Astrocyte (in vitro differentiated cells and primary cell): Measurements from ENCODE around the gene EPS8. TPM values are rescaled to one million over a fixed set of nuclear protein-coding genes. Genes with fewer than 3 reads are reported as not detected.

ENCODE experiments used
- DNase-seq: peaks from one replicate; pipeline ENCODE4 v3.0.0-alpha.2; 2010; ENCODE audit warnings: low read depth
- FAIRE-seq: peaks from 2 replicates; lab custom pipeline; 2011; peaks lifted over from hg19 to GRCh38; lab: Jason Lieb, UNC
- H2AFZ ChIP-seq: 2 replicates; pipeline ENCODE4 v1.6.0; 2012; ENCODE audit warnings: low read depth, low read length, inconsistent platforms
- H3K27ac ChIP-seq: 2 replicates; pipeline ENCODE4 v1.5.1; 2011; ENCODE audit warnings: low read depth, low read length, inconsistent platforms
- H3K27me3 ChIP-seq: 2 replicates; pipeline ENCODE4 v1.6.0; 2011; ENCODE audit warnings: low read length, inconsistent platforms; ENCODE audit not compliant: insufficient read depth
- H3K36me3 ChIP-seq: 2 replicates; pipeline ENCODE4 v1.5.1; 2011; ENCODE audit warnings: low read length, inconsistent platforms; ENCODE audit not compliant: insufficient read depth
- H3K4me1 ChIP-seq: 2 replicates; pipeline ENCODE4 v1.5.1; 2011; ENCODE audit warnings: low read length, inconsistent platforms; ENCODE audit not compliant: insufficient read depth
- H3K4me2 ChIP-seq: 2 replicates; pipeline ENCODE4 v1.6.0; 2012; ENCODE audit warnings: low read length, inconsistent platforms
- H3K4me3 ChIP-seq: 2 replicates; pipeline ENCODE4 v1.5.1; 2011; ENCODE audit warnings: low read depth, mild to moderate bottlenecking, low read length, inconsistent platforms; ENCODE audit not compliant: insufficient read depth
- H3K79me2 ChIP-seq: 2 replicates; pipeline ENCODE4 v1.6.0; 2012; ENCODE audit warnings: mild to moderate bottlenecking, low read length, inconsistent platforms; ENCODE audit not compliant: insufficient read depth
- H3K9ac ChIP-seq: 2 replicates; pipeline ENCODE4 v1.6.0; 2012; ENCODE audit warnings: mild to moderate bottlenecking, low read length, inconsistent platforms
- H3K9me3 ChIP-seq: 2 replicates; pipeline ENCODE4 v1.5.1; 2012; ENCODE audit warnings: low read depth, mild to moderate bottlenecking, low read length, inconsistent platforms; ENCODE audit not compliant: insufficient read depth
- H4K20me1 ChIP-seq: 2 replicates; pipeline ENCODE4 v1.6.0; 2012; ENCODE audit warnings: low read length, inconsistent platforms; ENCODE audit not compliant: insufficient read depth
- H3K27ac Mint-ChIP-seq: one replicate; pipeline ENCODE4 v1.8.0; 2021; ENCODE audit warnings: mild to moderate bottlenecking, mixed read lengths; ENCODE audit not compliant: unreplicated experiment
- H3K27me3 Mint-ChIP-seq: one replicate; pipeline ENCODE4 v1.8.0; 2021; ENCODE audit warnings: low read depth, mixed read lengths; ENCODE audit not compliant: unreplicated experiment
- H3K36me3 Mint-ChIP-seq: one replicate; pipeline ENCODE4 v1.8.0; 2021; ENCODE audit warnings: low read depth, mixed read lengths; ENCODE audit not compliant: unreplicated experiment
- H3K4me1 Mint-ChIP-seq: one replicate; pipeline ENCODE4 v1.8.0; 2021; ENCODE audit warnings: low read depth, mixed read lengths; ENCODE audit not compliant: unreplicated experiment
- H3K4me3 Mint-ChIP-seq: one replicate; pipeline ENCODE4 v1.8.0; 2021; ENCODE audit warnings: mild to moderate bottlenecking, moderate library complexity, mixed read lengths; ENCODE audit not compliant: unreplicated experiment
- H3K9me3 Mint-ChIP-seq: one replicate; pipeline ENCODE4 v1.8.0; 2021; ENCODE audit warnings: mild to moderate bottlenecking, mixed read lengths; ENCODE audit not compliant: unreplicated experiment
- EZH2 ChIP-seq: IDR thresholded peaks from 2 replicates; pipeline ENCODE4 v1.6.1; 2012; ENCODE audit warnings: mild to moderate bottlenecking, low read length, inconsistent platforms; ENCODE audit not compliant: insufficient read depth
- total RNA-seq: library from RNA; stranded (reverse); gene quantifications from 2 replicates; pipeline ENCODE4 v1.2.1, GENCODE V29; 2021
- TF ChIP-seq, protein P1 (sequence below): IDR thresholded peaks from 2 replicates; pipeline ENCODE4 v1.5.1; 2011; ENCODE audit warnings: low read depth, mild to moderate bottlenecking, inconsistent platforms, low read length, moderate library complexity; ENCODE audit not compliant: insufficient read depth

EPS8 gene
- total RNA-seq, 1 donor from 2014 or later: 31.8 TPM

DNA sequence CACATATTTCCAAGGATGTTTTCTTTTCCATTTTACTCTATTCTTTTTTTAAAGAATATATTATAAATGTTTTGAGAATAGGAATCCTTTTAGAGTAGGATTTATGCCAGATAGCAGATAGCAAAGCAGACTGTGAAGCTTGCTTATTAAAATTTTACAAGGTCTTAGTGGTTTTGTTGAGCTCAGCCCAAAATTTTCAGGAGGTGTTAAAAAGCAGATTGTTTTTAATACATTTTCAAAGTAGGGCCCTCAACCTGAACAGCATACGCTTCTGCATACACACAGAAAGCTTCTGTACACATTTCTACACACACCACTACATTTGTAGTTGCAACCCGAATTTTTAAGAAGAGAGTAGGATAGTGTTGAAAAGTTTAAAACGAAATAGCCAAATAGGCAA lies 151.0 kb downstream of the EPS8 start:
- no peak overlapping the region for H2AFZ ChIP-seq
- peaks cover 22% of the 10 kb centered on the region for H3K4me1 Mint-ChIP-seq
- peaks cover 7% of the 10 kb centered on the region for H3K79me2 ChIP-seq
- peaks cover 10% of the 10 kb centered on the region for H3K36me3 Mint-ChIP-seq
- no peaks in the 10 kb centered on the region for H4K20me1 ChIP-seq
- no peak overlapping the region for H3K9ac ChIP-seq
- no peaks in the 10 kb centered on the region for H3K27me3 ChIP-seq
- peaks cover 13% of the 10 kb centered on the region for H3K36me3 ChIP-seq
- FAIRE-seq: no peak
- no peaks in the 10 kb centered on the region for H3K9me3 ChIP-seq
- H3K4me1 ChIP-seq: peaks cover 39% of the 10 kb centered on the region
- no peak for DNase-seq
- peak overlapping the region; percentile 77 for H3K27ac ChIP-seq
- TF ChIP-seq, protein P1, sequence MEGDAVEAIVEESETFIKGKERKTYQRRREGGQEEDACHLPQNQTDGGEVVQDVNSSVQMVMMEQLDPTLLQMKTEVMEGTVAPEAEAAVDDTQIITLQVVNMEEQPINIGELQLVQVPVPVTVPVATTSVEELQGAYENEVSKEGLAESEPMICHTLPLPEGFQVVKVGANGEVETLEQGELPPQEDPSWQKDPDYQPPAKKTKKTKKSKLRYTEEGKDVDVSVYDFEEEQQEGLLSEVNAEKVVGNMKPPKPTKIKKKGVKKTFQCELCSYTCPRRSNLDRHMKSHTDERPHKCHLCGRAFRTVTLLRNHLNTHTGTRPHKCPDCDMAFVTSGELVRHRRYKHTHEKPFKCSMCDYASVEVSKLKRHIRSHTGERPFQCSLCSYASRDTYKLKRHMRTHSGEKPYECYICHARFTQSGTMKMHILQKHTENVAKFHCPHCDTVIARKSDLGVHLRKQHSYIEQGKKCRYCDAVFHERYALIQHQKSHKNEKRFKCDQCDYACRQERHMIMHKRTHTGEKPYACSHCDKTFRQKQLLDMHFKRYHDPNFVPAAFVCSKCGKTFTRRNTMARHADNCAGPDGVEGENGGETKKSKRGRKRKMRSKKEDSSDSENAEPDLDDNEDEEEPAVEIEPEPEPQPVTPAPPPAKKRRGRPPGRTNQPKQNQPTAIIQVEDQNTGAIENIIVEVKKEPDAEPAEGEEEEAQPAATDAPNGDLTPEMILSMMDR: no peak
- no peak for TF ChIP-seq EZH2
- no peak overlapping the region for H3K4me2 ChIP-seq
- H3K4me3 Mint-ChIP-seq: no peak overlapping the region
- no peak overlapping the region for H3K27ac Mint-ChIP-seq
- H3K9me3 Mint-ChIP-seq: no peaks in the 10 kb centered on the region
- no peaks in the 10 kb centered on the region for H3K27me3 Mint-ChIP-seq
- no peak overlapping the region for H3K4me3 ChIP-seq

DNA sequence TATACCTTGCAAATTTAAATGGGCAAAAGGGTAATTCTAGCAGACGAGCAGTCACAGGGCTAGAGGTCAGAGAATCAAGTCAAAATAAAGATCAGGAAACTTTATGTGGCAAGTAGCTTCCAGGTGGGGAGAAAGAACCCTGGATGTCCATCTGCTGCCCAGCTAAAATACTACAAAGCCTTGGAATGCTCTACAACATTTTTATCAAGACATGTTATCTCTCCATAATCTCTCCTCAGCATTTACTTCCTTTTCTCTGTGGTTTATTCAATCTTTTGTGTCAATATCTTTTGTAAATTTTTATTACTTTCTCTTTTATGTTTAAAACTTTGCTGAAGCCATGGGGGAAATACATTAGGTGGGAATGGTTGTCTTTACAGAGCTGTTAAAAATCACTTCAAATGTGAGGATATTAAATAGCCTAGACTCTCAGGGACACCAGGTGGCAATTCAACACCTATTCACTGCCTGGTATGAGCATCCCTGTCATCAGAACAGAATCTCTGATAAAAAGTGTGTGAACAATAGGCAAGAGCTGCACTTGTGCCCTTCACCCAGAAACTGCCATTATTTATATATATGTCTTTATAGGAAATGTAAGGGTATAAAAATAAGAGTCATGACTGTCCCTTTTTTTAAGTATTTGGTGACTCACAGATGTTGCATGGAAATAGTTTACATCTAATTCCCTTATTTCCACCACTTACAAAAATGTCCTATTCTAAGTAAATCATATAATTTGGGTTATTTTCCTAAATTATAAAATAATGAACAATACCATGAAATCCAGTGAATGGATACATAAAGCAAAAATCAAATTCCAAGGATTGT lies 152.9 kb downstream of the EPS8 start:
- Histone ChIP-seq H3K79me2 (peaks cover 7% of the 10 kb centered on the region), H4K20me1 (no peaks in the 10 kb centered on the region), H3K27ac (peak overlapping the region; percentile 77), H2AFZ (no peak overlapping the region), H3K36me3 (peaks cover 14% of the 10 kb centered on the region), H3K4me2 (no peak overlapping the region), H3K9ac (peak overlapping the region; percentile 54), H3K27me3 (no peaks in the 10 kb centered on the region), H3K4me3 (no peak overlapping the region), H3K4me1 (peaks cover 47% of the 10 kb centered on the region), H3K9me3 (no peaks in the 10 kb centered on the region)
- DNase-seq (no peak), FAIRE-seq (peak; percentile 29)
- H3K9me3 Mint-ChIP-seq: no peaks in the 10 kb centered on the region
- H3K4me3 Mint-ChIP-seq: no peak overlapping the region
- H3K36me3 Mint-ChIP-seq: peaks cover 15% of the 10 kb centered on the region
- no peaks in the 10 kb centered on the region for H3K27me3 Mint-ChIP-seq
- TF ChIP-seq EZH2: no peak
- TF ChIP-seq, protein P1: no peak
- H3K27ac Mint-ChIP-seq: no peak overlapping the region
- H3K4me1 Mint-ChIP-seq: peaks cover 32% of the 10 kb centered on the region
